8988T (cell line): Measurements from ENCODE around the gene PRR20G.
"Not testable (repeated sequence)": the region's sequence is repeated elsewhere in the genome, so short reads cannot be mapped to it uniquely, and the experiment has no call there.

Experiments used
- DNase-seq: peaks from one replicate; pipeline ENCODE4 v3.0.0; 2011

PRR20G gene

DNA sequence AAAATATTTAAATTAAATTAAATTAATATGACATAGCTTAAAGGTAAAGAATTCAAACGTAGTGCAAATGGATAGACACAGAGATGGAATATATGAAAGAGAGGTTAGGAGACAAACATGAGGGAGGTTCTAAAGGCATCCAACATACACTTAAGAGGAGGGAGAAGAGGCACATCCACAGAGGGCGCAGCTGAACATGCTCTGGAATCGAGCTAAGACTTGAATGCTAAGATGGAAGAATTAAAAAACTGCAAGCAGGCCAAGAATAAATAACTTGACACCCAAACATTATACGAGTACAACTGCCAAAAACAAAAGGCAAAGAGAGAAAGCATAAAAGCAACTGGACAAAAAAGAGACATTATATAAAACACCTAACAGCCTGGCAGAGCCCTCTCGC lies 9.1 kb upstream of the PRR20G start:
- DNase-seq: no peak

DNA sequence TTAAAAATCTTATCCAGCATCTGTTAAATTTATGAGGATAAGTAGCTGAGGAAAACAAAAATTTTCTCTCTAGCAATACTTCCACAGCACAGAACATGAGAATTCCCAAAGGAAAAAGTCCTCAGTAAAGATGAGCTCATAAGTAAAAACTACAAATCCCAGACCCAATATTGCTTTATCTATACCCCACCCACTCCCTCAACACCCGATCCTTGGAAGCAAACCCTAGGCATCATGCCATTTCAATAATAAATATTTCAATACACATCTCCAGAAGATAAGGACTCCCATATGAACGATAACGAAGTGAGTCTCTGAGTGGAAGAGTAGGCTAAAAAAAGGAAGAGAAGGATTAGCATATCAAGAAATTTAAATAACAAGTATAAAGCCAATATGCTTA lies 8.3 kb upstream of the PRR20G start:
- no peak for DNase-seq

DNA sequence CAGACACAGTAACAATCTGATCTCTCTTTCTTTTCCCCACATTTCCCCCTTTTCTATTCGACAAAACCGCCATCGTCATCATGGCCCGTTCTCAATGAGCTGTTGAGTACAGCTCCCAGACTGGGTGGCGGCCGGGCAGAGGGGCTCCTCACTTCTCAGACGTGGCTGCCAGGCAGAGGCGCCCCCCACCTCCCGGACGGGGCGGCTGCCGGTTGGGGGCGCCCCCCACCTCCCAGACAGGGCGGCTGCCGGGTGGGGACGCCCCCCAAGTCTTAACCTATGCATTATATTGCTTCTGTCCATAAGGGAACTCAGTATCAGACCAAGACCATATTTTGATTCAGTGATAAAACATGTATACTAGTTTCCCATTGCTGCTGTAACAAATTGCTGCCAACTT lies 5.8 kb upstream of the PRR20G start:
- DNase-seq: not testable (repeated sequence)

DNA sequence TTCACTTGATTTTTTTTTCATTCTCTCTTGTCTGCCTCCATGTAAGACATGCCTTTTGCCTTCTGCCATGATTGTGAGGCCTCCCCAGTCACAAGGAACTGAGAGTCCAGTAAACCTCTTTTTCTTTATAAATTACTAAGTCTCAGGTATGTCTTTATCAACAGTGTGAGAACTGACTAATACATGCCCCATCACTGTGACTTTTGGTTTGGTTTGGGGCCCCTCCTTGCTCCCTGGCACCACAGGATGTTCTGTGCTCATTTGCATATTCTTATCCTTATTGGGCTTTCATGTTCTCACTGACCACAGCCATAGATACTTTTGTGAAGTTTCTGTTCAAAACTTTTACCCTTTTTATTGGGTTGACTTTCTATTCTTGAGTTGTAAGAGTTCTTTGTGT lies 3.8 kb upstream of the PRR20G start:
- no peak for DNase-seq

DNA sequence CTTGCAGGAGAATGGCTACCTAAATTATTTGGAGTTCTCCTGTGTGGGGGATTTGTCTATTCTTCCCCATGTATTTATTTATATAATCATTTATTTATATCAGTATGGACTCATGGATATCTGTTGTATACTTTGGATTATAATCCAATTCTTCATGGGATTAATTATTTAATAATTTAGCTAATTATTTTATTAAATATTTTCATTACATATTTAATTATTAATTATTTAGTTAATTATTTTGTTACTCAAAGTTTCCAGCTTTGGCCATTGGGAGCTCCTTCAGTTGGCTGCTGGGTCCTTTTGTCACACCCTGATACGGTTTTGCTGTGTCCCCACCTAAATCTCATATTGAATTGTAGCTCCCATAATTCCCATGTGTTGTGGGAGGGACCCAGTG lies 3.3 kb upstream of the PRR20G start:
- no peak for DNase-seq

DNA sequence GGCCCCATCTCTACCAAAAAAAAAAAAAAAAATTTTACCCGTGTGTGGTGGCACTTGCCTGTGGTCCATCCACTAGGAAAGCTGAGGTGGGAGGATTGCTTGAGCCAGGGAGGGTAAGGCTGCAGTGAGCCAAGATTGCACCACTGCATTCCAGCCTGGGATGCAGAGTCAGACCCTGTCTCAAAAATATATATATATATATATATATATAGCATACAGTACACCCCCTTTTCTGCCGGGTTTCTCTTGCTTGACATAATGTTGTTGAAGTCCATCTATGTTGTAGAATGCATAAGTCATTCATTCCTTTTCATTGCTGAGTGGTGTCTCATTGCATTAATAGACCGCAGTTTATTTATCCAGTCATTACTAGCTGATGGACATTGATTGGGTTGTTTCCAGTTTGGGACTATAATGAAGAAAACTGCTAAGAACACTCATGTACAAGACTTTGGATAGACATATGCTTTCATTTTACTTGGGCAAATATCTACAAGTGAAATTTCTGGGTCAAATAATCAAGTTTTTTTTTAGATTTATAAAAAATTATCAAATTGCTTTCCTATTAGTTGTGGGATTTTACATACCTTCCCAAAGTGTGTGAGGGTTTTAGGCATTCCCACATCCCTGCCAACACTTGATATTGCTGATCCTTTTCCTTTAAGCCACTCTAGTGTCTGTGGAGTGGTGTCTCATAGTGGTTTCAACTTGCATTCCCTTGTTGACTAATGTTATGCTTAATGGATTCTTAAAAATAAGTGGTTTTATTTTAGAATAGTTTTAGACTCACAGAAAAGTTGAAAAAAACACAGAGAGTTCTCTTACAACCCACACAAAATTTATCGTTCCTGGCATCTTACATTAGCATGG lies 2.1 kb upstream of the PRR20G start:
- no peak for DNase-seq

DNA sequence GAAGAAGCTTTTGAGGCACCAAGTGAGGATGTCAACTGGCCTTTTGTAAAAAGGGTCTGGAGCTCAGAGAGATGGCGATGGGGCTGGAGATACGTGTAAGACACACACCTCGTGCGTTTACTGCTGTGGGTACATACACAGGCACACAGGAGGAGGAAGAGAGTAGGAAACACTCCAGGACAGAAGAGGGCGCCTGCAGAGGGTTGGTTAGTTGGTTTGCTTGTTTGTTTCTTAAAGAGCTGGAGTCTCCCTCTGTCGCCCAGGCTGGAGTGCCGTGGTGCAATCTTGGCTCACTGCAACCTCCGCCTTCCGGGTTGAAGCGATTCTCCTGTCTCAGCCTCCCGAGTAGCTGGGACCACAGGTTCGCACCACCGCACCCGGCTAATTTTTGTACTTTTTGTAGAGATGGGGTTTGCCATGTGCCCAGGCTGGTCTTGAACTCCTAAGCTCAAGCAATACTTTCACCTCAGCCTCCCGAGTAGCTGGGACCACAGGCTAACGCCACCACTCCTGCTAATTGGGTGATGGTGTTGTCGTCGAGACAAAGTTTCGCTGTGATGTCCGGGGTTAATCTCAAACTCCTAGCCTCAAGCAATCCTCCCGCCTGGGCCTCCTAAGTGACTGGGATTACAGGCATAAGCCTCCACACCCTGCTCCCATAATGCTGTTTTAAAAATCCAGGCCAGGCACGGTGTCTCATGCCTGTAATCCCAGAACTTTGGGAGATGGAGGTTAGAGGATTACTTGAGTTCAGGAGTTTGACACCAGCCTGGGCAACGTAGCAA lies 1.3 kb upstream of the PRR20G start:
- no peak for DNase-seq

DNA sequence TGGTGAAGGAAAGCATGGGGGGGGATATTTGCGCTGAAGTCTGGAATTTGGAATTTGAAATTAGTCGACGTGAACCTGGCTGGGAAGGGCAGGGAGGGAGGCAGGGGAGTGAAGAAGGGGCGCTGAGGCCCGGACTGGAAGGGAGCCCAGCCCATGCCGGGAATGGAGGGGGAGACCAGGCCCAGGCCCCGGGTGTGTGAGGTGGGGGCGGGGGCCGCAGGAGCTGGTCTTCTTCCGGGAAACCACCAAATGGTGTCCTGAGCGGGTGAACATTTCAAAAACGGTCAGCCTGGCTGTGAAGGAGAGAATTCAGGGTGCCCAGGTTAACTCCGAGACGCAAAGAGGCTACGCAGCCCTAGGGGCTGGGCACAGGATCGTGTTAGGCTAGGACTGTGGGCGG lies 497 bp upstream of the PRR20G start:
- DNase-seq: no peak

DNA sequence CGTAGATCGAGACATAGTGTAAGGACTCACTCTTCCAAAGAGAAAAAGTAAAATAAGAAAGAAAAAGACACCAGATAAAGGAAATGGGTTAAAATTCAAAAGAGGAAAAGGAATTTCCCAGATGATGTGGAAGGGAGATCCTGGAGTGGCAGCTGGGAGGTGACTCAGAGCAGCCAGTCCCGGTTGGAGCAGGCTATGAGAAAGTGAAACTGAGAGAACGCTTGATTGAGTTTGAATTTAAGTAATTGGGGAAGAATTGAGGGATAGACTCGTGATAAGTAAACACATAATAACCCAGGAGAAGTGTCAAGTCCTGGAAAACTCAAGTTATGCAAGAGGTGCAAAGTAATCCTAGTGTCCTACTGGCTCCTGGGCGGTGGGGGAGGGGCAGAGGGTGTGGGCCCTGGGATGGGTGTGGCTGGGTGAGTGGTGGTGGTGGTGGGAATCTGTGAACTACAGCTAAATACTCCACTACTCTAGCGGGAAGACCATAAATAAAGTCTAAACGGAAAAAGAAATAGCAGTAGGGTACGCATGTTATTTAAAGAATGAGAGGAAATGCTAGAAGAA lies 1.2 kb downstream of the PRR20G start:
- DNase-seq: no peak

DNA sequence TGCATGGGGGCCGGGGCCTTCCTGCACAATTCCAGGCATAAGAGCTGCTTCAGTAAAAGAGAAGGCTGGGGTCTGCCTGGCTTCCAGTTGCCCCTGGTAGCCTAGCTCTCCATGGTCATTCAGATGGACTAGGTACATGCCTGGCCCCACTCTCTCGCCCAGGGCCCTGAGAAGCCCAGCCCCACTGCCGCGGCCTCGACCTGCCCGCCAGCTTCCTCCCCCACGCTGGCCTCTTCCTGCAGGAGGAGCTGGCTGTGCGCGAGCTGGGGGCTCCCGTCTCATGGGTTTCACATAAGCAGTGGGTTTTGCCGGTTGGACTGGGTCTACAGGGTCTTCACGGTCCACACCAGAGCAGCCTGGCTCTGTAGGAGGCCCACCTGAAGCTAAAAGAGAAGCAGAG lies 3.6 kb downstream of the PRR20G start:
- no peak for DNase-seq

DNA sequence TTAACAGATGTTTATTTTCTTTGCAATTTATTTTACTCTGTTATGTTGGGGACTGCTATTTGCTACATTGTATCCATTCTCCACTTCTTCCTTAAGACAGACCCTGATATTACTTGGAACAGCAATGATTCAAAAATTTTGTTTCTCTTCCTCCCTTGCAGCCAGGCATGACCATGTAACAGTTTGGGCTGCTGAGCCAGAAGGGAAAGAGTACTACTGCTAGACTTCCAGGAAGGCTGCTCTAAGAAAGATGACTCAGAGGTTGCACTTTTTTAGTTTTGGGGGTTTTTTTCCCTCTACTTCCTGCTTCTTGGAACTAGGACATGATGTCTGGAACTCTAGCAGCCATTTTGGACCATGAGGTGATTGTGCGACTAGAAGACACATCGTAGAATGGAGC lies 10.3 kb downstream of the PRR20G start:
- no peak for DNase-seq

DNA sequence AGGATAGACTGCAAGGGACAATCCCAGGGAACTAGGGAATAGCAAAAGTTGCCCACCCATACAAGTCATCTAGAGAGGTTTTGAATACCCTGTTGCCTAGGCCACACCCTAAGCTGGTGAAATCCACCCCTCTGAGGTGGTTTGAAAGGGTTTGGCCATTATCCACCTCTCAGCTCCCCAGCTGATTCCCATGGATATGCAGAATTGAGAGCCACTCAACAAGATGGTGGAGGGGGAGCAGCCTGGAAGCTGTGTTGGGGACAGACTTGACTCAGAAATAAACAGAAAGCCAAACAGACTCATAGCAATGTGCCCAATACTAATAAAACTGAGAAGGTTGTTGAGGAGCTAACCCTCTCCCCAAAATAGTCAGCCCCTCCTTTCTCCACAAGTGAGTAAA lies 10.9 kb downstream of the PRR20G start:
- no peak for DNase-seq

DNA sequence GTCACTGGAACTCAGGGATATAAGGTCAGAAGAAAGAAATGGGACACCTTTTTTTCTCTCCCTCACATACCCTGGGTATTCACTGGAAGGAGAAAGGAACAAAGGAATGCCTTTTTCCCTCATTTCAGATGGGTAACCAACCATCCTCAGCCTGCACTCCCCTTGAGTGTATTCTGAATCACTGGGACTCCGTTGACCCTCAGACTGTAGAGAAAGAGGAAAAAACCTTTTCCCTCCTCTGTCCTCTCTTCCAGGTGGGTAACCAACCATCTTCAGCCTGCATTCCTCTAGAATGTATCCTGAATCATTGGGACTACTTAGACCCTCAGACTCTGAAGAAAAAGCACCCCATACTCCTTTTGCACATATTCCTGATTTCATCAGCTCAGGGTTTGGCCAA lies 11.4 kb downstream of the PRR20G start:
- DNase-seq: no peak

DNA sequence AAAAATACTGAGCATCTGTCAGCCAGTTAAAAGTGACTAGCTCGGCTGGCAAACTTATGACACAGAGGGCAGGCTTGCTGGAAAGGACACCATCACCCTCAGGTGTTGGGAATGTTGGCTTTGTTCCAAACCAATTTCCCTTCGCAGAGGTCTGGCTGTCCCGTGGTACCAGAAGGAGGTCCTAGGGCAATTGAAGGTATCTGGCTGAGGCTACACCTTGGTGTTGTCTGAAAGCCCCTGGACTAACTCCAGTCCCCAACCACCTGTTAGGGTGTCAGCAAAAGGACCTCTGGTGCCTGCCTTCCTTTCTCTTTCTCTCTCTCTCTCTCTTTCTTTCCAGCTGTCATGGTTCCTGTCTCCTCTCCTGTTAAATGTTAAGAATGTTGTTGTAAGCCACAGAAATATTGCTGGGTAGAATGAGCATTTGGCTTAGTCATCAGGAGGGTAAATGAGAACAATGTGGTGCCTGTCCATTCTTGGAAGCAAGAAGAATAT lies 12.5 kb downstream of the PRR20G start:
- DNase-seq: no peak

DNA sequence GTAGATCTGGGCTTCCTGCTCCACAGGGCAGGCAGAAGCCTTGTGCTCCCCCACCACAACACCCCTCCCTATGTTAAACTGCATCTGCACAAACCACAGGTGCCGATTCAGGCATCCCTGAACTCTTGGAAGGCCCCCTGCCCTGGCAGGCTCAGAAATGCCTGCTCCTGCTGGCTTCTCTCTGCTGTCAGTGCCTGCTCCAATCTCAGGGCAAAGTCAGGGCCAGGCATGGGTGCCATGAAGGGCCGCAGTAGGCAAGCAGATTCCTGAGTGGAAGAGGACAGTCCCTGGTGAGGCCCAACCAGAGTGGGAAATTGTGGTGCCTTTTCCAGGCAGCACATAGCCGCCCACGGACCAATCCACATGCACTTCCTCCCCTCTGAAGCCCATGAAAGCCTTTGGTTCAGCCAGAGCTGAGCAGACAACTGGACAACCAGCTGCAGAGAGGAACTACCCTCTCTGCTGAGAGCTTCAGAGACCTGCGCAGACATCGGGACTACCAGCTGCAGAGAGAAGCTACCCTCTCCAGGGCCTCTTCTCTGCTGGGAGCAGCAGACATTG lies 13.6 kb downstream of the PRR20G start:
- no peak for DNase-seq

DNA sequence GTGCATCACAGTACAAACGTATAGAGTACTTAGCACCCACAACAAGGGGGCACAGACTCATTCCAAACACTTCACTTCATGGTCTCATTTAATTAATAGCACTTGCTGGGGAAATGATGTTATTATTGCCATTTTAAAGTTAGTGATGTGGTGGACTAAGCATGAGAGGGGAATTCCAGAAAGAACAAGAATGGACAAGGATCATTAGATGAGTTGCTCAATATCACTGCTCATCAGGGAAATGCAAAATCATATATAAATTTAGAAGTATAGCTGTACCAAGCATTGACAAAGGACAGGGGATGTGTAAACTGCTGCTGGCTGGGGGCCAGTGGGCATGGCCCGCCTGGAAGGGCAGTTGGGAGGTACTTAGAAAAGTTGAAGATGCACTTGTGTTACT lies 14.6 kb downstream of the PRR20G start:
- no peak for DNase-seq

DNA sequence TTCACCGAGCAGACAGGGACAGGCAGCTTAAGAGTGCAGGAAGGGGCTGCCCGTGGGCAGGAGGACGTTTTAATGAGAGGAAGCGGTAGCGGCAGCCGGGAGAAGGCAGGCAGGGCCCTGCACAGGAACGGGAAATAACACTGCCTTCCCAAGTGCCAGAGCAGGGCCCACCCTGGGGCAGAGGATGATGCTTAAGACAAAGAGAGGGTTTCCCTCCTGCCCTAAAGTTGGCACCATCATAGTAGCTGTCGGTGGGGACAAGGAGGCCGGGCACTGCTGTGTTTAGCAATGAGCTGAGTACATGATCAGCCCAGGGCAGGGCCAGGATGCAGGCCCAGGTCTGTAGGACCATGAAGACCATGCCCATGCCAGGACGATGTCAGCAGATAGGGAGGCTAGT lies 21.7 kb downstream of the PRR20G start:
- no peak for DNase-seq

DNA sequence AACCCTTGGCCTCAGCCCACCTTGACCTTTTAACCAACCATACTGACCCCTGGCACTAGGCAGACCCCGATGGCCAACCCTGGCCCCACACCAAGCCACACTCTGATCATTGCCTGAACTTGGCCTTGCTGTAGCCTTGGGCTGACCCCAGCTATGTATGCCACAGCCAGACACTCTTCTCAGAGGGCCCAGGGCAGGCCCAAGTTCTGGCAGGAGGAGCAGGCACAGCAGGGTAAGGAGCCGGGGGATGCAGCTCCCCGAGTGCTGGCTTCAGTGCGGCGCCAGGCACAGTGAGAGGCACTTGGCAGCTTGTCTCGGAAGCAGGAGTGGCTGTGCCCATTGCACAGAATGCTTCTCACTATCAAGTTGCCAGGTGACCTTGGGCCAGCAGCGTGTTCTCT lies 22.3 kb downstream of the PRR20G start:
- DNase-seq: no peak

DNA sequence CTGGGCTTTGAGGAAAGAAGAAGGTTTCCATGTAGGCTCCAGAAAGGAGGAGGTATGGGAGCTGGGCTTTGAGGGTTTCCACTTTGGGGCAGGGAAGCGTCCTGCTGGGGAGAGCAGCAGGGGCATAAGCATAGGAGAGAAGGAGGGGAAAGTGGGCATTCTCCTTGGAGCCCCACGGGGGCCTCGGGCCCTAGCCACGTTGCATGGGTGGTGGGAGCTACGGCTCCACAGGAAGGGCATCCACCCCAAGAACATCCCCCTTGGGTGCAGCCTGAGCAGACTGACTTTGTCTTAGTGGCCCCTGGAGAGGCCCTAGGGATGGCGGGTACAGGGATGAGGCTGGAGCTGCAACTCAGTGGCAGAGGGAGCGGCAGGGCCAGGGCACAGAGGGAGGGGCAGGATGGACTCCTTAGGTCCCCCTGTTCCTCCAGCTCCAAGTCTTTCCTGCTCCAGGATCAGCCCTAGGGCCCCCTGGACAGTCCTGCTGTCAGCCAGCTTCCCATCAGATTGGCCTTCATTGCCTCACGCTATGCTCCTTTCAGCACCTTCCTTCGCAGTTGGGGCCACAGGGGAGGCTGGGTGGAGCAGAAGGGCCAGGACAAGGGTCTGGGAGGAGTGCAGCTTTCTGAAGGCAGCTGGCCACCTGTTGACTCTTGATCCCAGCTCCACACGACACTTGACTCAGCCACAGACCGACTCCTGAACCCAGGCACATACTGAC lies 22.9 kb downstream of the PRR20G start:
- no peak for DNase-seq

DNA sequence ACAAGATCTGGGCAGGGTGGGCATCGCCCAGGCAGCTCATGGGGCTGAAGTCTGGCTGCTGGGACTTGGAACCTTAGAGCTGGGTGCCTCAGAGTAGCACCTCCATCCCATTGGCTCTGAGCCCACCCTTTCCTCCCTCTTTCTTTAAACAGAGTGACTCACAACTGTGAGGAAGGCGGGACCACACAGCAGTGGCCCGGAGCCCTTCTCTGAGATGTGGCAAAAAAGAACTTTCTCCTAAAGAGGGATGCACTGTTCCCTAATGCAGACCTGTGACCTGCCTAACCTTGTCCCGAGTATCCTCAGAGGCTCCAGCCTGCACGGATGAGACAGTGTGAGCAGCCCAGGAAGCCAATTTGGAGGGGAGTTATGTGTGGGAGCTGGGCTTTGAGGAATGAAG lies 23.6 kb downstream of the PRR20G start:
- no peak for DNase-seq

DNA sequence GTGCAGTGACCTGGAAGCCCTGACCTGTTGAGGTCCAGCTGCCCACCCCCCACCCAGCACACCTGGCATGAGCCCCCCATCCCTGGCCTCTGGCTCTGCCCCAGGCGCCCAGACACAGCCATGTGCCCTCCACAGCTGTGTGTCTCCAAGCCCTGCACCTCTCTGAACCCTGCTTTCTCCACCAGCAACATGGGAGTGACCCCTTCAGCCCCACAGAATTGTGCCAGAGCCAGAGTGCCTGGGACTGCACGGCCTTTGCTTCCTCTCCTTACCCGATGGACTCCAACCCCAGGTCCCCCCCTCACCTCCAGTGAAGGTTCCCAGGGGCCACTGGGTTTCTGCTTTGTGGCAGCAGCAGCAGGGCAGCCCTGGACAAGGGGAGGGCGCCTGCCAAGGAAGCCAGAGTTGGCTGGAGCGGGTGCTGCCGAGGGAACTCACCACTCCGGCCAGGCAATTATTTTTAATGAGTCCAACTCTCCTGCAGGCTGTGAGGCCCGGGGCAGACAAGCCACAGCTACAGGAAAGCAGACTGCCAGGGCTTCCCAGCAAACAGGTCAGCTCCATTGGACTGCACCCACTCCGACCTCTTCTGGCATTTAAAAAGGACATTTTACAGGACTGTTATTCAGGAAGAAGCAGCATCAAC lies 24.1 kb downstream of the PRR20G start:
- DNase-seq: no peak

DNA sequence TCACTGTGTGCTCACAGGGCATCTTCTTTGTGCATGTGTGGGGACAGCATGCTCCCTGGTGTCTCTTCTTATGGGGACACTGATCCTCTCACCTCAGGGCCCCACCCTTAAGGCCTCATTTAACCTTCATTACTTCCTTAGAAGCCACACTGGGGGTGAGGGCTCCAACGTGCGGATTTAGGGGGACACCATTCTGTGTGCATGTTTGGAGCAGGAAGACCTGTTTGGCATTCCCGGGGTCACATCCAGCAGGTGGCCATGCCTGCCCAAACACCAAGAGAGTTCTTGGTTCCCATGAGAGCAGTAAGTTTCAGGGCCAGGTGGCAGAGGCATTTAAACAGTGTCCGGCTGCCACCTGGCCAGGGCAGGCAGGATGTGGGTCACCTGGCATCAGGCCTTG lies 24.8 kb downstream of the PRR20G start:
- DNase-seq: no peak
